Loucy (cell line): ENCODE measurements around the gene ADSL.

Source experiments
- H2AFZ ChIP-seq: fragments of 200-600 bp; sonication (generic); 2 replicates; pipeline ENCODE4 v1.6.0; 2016; ENCODE audit warnings: antibody characterized with exemption, mild to moderate bottlenecking, low read length, moderate library complexity
- H3F3A ChIP-seq: fragments of 200-600 bp; 2 replicates; pipeline ENCODE4 v1.6.0; 2016; ENCODE audit warnings: antibody characterized with exemption, low read depth, mild to moderate bottlenecking
- H3K27me3 ChIP-seq: fragments of 200-600 bp; sonication (generic); 2 replicates; pipeline ENCODE4 v1.6.1; 2014; ENCODE audit warnings: low read length, mild to moderate bottlenecking; ENCODE audit not compliant: insufficient read depth, poor library complexity, severe bottlenecking
- H3K36me3 ChIP-seq: fragments of 200-600 bp; sonication (generic); 2 replicates; pipeline ENCODE4 v1.6.1; 2016; ENCODE audit warnings: low read length; ENCODE audit not compliant: insufficient read depth
- H3K4me1 ChIP-seq: fragments of 200-600 bp; sonication (generic); 2 replicates; pipeline ENCODE4 v1.5.1; 2014; ENCODE audit warnings: low read length, mild to moderate bottlenecking; ENCODE audit not compliant: insufficient read depth, poor library complexity, severe bottlenecking
- H3K4me2 ChIP-seq: fragments of 200-600 bp; sonication (generic); 2 replicates; pipeline ENCODE4 v1.6.0; 2014; ENCODE audit warnings: antibody characterized with exemption, low read length, low read depth, mild to moderate bottlenecking; ENCODE audit not compliant: poor library complexity, severe bottlenecking
- H3K4me3 ChIP-seq: fragments of 200-600 bp; sonication (generic); 2 replicates; pipeline ENCODE4 v1.5.1; 2014; ENCODE audit warnings: low read length, mild to moderate bottlenecking, mixed read lengths; ENCODE audit not compliant: poor library complexity, severe bottlenecking
- H3K79me2 ChIP-seq: fragments of 200-600 bp; sonication (generic); 2 replicates; pipeline ENCODE4 v1.6.1; 2014; ENCODE audit warnings: low read length; ENCODE audit not compliant: insufficient read depth
- H3K9ac ChIP-seq: fragments of 200-600 bp; sonication (generic); 2 replicates; pipeline ENCODE4 v1.6.0; 2014; ENCODE audit warnings: mild to moderate bottlenecking, low read depth, low read length, moderate library complexity; ENCODE audit not compliant: poor library complexity, severe bottlenecking
- H3K9me2 ChIP-seq: fragments of 200-600 bp; sonication (generic); replicated peaks from 2 replicates; pipeline ENCODE4 v1.6.1; 2016; ENCODE audit warnings: low read depth, low read length, mixed read lengths
- H3K9me3 ChIP-seq: fragments of 200-600 bp; sonication (generic); 2 replicates; pipeline ENCODE4 v1.6.1; 2014; ENCODE audit warnings: mild to moderate bottlenecking, antibody characterized with exemption, low read length, low read depth; ENCODE audit not compliant: insufficient read depth
- H4K20me1 ChIP-seq: fragments of 200-600 bp; sonication (generic); 2 replicates; pipeline ENCODE4 v1.6.0; 2014; ENCODE audit warnings: antibody characterized with exemption, low read length, mild to moderate bottlenecking; ENCODE audit not compliant: insufficient read depth, poor library complexity, severe bottlenecking
- EZH2phosphoT487 ChIP-seq: fragments of 200-600 bp; IDR thresholded peaks from 2 replicates; pipeline ENCODE4 v1.6.1; 2018; ENCODE audit warnings: antibody characterized with exemption, mild to moderate bottlenecking, moderate library complexity, borderline replicate concordance
- TF ChIP-seq, protein P1 (sequence below): fragments of 200-600 bp; sonication (generic); conservative IDR thresholded peaks from 2 replicates; pipeline ENCODE4 v1.5.1; 2014; ENCODE audit warnings: mild to moderate bottlenecking, antibody characterized with exemption, low read length

ADSL gene

DNA sequence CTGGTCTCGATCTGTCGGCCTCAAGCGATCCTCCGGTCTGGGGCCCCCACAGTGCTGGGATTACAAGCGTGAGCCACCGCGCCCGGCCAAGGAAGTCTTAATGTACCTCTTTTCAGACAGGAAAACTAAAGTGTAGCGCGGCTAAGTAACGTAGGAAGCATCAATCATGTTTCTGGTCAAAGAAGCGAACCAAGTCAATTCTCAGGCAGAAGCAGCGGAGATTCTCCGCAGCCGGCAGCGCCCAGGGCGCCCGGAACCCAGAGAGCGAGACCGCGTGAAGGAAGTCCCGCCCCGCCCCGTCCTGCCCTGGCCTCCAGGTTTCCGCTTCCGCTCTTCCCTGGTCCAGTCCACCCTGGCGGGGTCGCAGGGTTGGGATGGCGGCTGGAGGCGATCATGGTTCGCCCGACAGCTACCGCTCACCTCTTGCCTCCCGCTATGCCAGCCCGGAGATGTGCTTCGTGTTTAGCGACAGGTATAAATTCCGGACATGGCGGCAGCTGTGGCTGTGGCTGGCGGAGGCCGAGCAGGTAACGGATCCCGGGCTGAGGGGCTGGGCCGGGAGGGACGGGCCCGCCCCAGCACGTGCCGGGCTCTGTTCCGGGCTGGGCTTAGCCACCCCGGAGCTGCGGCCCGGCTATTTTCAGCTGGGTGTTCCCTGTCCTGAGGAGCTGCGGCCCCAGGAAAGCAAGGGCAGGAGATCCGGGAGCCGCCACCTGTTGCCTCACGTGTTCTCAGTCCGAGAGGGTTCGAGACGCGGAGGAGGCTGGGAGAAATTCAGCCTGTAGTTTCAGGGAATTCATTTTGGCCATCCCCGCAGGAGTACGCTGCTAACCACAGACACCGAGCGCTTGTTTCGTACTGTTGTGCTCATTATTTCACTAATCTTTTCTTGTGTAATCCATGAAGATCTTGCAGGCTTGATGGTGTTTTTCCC, at the start of gene ADSL:
Gene ADSL (plus strand): TSS at position 316 of the 934 bp plus-strand sequence. CDS start 59 bp downstream, at position 375.
- TF ChIP-seq, protein P1, sequence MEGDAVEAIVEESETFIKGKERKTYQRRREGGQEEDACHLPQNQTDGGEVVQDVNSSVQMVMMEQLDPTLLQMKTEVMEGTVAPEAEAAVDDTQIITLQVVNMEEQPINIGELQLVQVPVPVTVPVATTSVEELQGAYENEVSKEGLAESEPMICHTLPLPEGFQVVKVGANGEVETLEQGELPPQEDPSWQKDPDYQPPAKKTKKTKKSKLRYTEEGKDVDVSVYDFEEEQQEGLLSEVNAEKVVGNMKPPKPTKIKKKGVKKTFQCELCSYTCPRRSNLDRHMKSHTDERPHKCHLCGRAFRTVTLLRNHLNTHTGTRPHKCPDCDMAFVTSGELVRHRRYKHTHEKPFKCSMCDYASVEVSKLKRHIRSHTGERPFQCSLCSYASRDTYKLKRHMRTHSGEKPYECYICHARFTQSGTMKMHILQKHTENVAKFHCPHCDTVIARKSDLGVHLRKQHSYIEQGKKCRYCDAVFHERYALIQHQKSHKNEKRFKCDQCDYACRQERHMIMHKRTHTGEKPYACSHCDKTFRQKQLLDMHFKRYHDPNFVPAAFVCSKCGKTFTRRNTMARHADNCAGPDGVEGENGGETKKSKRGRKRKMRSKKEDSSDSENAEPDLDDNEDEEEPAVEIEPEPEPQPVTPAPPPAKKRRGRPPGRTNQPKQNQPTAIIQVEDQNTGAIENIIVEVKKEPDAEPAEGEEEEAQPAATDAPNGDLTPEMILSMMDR = no peak
- TF ChIP-seq EZH2phosphoT487 = no peak
- no peaks in the 10 kb centered on the region for H3K9me3 ChIP-seq
- H3K79me2 ChIP-seq = peaks cover 41% of the 10 kb centered on the region
- peak within 1 kb of the TSS; percentile 94 for H2AFZ ChIP-seq
- H4K20me1 ChIP-seq = peaks cover 20% of the 10 kb centered on the region
- H3K4me1 ChIP-seq = peaks cover 28% of the 10 kb centered on the region
- peak within 1 kb of the TSS; percentile 87 for H3K4me2 ChIP-seq
- H3K9ac ChIP-seq = peak within 1 kb of the TSS; percentile 84
- no peaks in the 10 kb centered on the region for H3K27me3 ChIP-seq
- H3K36me3 ChIP-seq = peaks cover 4% of the 10 kb centered on the region; the same call in 1 of the 2 replicates
- H3K4me3 ChIP-seq = peak within 1 kb of the TSS; percentile 86
- H3F3A ChIP-seq = peaks cover 10% of the 10 kb centered on the region
- no peaks in the 10 kb centered on the region for H3K9me2 ChIP-seq

DNA sequence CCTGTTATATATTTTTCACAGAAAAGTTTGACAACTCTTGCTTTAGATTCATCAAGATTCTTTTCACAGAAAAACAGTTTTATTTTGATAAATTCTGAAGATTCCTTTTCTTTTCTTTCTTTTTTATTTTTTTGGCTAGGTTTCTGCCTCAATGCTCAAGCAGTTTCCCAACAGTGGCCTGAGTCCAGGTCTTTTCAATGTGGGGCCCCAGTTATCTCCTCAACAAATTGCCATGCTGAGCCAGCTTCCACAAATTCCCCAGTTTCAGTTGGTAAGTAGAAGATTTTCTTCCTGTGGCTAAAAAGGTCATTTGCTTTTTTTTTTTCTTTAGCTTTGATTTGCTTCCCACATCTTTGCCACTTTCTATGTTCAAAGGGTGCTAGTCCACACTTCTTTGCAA, 46.0 kb upstream of the ADSL start:
- Histone ChIP-seq H3K4me1 (no peaks in the 10 kb centered on the region), H3K4me2 (no peak overlapping the region), H2AFZ (no peak overlapping the region), H3K27me3 (no peaks in the 10 kb centered on the region), H4K20me1 (no peaks in the 10 kb centered on the region), H3F3A (no peaks in the 10 kb centered on the region), H3K4me3 (no peak overlapping the region), H3K9ac (no peak overlapping the region), H3K36me3 (peaks cover 71% of the 10 kb centered on the region), H3K9me3 (no peaks in the 10 kb centered on the region), H3K79me2 (no peaks in the 10 kb centered on the region), H3K9me2 (no peaks in the 10 kb centered on the region)
- TF ChIP-seq, protein P1 = no peak
- no peak for TF ChIP-seq EZH2phosphoT487

DNA sequence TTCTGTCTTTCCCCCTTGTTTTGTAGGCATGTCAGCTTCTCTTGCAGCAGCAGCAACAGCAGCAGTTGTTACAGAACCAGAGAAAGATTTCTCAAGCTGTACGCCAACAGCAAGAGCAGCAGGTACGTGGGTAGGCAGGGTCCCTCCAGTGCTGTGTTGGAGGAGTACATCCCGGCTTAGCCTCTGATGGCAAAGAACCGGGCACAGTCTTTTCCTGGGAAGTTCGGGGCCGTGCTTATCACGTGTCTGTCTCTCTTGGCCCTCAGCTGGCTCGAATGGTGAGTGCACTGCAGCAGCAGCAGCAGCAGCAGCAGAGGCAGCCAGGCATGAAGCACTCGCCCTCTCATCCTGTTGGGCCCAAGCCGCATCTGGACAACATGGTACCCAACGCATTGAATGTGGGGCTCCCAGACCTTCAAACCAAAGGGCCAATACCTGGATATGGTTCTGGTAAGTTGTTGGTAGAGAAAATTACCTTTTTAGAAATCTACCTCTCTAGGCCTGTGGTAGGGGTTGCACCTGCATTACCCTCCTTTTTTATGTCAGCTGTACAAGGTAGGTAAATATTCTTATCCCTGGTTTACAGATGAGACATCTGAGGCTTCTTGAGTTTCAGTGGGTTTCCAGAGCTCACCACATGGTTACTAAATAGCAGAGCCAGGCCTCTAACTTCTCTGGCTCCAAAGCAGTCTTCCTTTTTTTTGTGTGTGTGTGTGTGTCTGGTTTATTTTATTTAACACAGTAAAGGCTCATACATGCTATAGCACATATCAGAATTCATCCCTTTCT, 45.2 kb upstream of the ADSL start:
- Histone ChIP-seq H3K9me2 (no peaks in the 10 kb centered on the region), H3K4me1 (no peaks in the 10 kb centered on the region), H2AFZ (no peak overlapping the region), H3K27me3 (no peaks in the 10 kb centered on the region), H3K4me3 (no peak overlapping the region), H4K20me1 (no peaks in the 10 kb centered on the region), H3K36me3 (peaks cover 64% of the 10 kb centered on the region), H3K4me2 (no peak overlapping the region), H3K9me3 (no peaks in the 10 kb centered on the region), H3K79me2 (no peaks in the 10 kb centered on the region), H3K9ac (no peak overlapping the region), H3F3A (no peaks in the 10 kb centered on the region)
- TF ChIP-seq, protein P1 = no peak
- TF ChIP-seq EZH2phosphoT487 = no peak
